Gastroesophageal sphincter (tissue), 4 donors: Measurements from ENCODE around the gene DBH. TPM values are rescaled to one million over a fixed set of nuclear protein-coding genes. Genes with fewer than 3 reads are reported as not detected.

Source experiments
- ATAC-seq: fragments of 150-250 bp; one replicate; pipeline ENCODE4 v1.9.1; 2016; ENCODE audit warnings: mild to moderate bottlenecking, moderate library complexity
- H3K27ac ChIP-seq, 4 donors: fragments of 200-600 bp; sonication (generic) in 3 of 4; 1 replicate in 3 of 4; 2 replicates in 1 of 4; pipeline ENCODE4 v1.5.1; 2016 to 2019
- H3K27me3 ChIP-seq: fragments of 200-600 bp; sonication (generic); one replicate; pipeline ENCODE4 v1.5.1; 2019
- H3K36me3 ChIP-seq, 2 donors: fragments of 200-600 bp; sonication (generic); one replicate each; pipeline ENCODE4 v1.5.1; 2019; ENCODE audit warnings: control low read depth in 1 of 2
- H3K4me1 ChIP-seq, 3 donors: fragments of 200-600 bp; sonication (generic); 1 replicate in 2 of 3; 2 replicates in 1 of 3; pipeline ENCODE4 v1.5.1; 2016 to 2019; ENCODE audit warnings: control low read depth in 2 of 3
- H3K4me3 ChIP-seq, 2 donors: fragments of 200-600 bp; sonication (generic); one replicate each; pipeline ENCODE4 v1.5.1; 2019; ENCODE audit warnings: mild to moderate bottlenecking in 1 of 2, moderate library complexity in 1 of 2
- H3K9me3 ChIP-seq, 3 donors: fragments of 200-600 bp; sonication (generic); one replicate each; pipeline ENCODE4 v1.5.1; 2017 to 2019; ENCODE audit warnings: control low read depth in 2 of 3
- EP300 ChIP-seq: sonication (generic); formaldehyde crosslinking; IDR thresholded peaks from one replicate; pipeline ENCODE4 v1.6.1; 2017; ENCODE audit warnings: antibody characterized with exemption, mild to moderate bottlenecking
- POLR2A ChIP-seq, 2 donors: fragments of 450-650 bp; IDR thresholded peaks; one replicate each; pipeline ENCODE4 v1.6.1; 2017; ENCODE audit warnings: antibody characterized with exemption in 2 of 2, mild to moderate bottlenecking in 2 of 2, moderate library complexity in 1 of 2
- POLR2AphosphoS5 ChIP-seq: sonication (generic); formaldehyde crosslinking; IDR thresholded peaks from one replicate; pipeline ENCODE4 v1.6.1; 2017; ENCODE audit warnings: antibody characterized with exemption
- WGBS, 2 donors: methylation state at CpG; one replicate each; pipeline ENCODE4 v1.1.5; 2018; ENCODE audit warnings: low coverage in 1 of 2; 5-methylcytosine and 5-hydroxymethylcytosine counted together
- total RNA-seq, 4 donors: library from RNA; depleted of rRNA; stranded (reverse); fragments of >200 nt; gene quantifications; one replicate each; pipeline ENCODE4 v1.1.0, GENCODE V29; 2016
- TF ChIP-seq, protein P1 (sequence below), 4 experiments: fragments of 200-600 bp in 2 of 4; fragments of 450-650 bp in 2 of 4; sonication (generic) in 1 of 4; IDR thresholded peaks; one replicate each; pipeline ENCODE4 v1.5.1; 2017 to 2019; ENCODE audit warnings: antibody characterized with exemption in 4 of 4, mild to moderate bottlenecking in 2 of 4, moderate library complexity in 2 of 4

DBH gene
- total RNA-seq, 4 donors from 2014 or later, result not detected

DNA sequence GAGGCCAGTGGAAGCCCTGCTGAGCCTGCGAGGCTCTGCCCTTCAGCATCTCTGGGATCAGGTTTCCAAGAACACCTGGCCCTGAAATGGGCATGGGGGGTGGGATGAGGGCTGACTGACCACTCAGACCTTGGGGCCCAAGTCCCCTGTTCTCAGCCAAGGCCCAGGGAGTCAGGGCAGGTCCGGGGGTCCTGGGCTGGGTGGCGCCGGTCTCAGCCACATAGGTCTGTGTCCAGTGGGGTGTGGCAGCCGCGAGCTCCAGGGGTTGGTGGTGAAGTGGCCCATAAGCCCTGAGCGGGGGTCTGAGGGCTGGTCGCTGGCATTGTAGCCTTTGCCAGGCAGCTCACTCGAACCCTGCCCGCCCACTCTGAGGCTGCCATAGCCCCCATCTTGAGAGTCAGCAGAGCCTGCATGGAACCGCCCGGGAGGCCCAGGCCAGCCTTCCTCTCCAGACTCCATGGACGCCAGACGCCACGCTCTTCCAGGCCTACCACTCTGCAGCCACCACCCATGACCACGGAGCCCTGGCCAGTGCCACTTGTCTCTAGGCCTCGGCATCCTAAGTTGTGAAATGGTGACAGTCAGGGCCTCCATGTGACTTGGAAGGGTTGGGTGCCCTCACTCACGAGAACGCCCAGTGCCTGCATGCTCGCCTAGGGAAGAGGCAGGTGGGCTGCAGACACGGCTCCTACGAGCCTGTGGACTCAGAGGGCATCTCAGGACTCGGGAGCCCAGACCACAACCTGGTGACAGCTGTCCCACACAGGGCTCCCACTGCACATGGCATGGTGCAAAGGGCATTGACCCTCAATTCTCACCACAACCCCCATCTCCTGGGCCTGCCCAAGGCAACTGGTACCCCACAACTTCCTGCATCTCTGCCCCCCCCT lies 6.7 kb upstream of the DBH start:
- TF ChIP-seq POLR2A (IDR thresholded peaks at IDR 0.05), result no peak
- no peak for TF ChIP-seq POLR2AphosphoS5
- TF ChIP-seq, protein P1, sequence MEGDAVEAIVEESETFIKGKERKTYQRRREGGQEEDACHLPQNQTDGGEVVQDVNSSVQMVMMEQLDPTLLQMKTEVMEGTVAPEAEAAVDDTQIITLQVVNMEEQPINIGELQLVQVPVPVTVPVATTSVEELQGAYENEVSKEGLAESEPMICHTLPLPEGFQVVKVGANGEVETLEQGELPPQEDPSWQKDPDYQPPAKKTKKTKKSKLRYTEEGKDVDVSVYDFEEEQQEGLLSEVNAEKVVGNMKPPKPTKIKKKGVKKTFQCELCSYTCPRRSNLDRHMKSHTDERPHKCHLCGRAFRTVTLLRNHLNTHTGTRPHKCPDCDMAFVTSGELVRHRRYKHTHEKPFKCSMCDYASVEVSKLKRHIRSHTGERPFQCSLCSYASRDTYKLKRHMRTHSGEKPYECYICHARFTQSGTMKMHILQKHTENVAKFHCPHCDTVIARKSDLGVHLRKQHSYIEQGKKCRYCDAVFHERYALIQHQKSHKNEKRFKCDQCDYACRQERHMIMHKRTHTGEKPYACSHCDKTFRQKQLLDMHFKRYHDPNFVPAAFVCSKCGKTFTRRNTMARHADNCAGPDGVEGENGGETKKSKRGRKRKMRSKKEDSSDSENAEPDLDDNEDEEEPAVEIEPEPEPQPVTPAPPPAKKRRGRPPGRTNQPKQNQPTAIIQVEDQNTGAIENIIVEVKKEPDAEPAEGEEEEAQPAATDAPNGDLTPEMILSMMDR (IDR thresholded peaks at IDR 0.05), result no peak
- TF ChIP-seq EP300, result no peak
- WGBS, 2 donors, result no CpG with 5 or more reads among the region's 23 CpGs
- ATAC-seq, result no peak

DNA sequence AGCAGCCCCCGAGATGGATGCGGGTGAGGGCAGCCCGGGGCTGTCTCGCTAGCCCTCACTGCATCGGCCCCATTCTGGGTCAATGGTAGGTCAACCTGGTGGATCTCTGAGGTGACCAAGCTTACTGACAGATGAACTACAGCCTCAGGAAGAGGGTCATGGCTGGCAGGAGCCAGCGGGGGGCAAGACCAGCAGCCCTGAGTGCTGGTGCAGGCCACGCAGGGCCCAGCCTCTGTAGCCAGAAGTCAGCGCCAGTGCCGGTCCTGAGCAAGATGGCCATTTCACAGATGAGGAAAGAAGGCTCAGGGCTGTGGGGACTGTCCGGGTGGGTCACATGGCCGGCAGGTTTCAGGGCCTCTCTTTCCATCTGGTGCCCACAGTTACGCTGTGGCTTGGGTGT lies 5.1 kb upstream of the DBH start:
- H3K27me3 ChIP-seq, result peaks cover 66% of the 10 kb centered on the region
- TF ChIP-seq EP300 (no peak), POLR2A (IDR thresholded peaks at IDR 0.05) (no peak), POLR2AphosphoS5 (no peak)
- TF ChIP-seq, protein P1 (IDR thresholded peaks at IDR 0.05), result no peak
- WGBS, 2 donors, result 94% methylated on average over 6 of the region's 12 CpGs; no CpG with 5 or more reads in 1 of the 2 donors
- no peak overlapping the region for H3K4me3 ChIP-seq
- H3K4me1 ChIP-seq, result peaks cover 0 to 6% (median 0%) of the 10 kb centered on the region in 3 donors
- H3K36me3 ChIP-seq, result no peaks in the 10 kb centered on the region
- H3K27ac ChIP-seq, result no peak overlapping the region
- no peak for ATAC-seq
- H3K9me3 ChIP-seq, result peaks cover 0 to 10% (median 0%) of the 10 kb centered on the region in 3 donors

More for the DNA sequence above, 6.7 kb upstream of the DBH start:
- Histone ChIP-seq H3K27ac (no peak overlapping the region), H3K9me3 (peaks cover 0 to 21% (median 0%) of the 10 kb centered on the region in 3 donors), H3K36me3 (no peaks in the 10 kb centered on the region), H3K27me3 (peaks cover 57% of the 10 kb centered on the region), H3K4me1 (peaks cover 0 to 6% (median 0%) of the 10 kb centered on the region in 3 donors), H3K4me3 (no peak overlapping the region)

DNA sequence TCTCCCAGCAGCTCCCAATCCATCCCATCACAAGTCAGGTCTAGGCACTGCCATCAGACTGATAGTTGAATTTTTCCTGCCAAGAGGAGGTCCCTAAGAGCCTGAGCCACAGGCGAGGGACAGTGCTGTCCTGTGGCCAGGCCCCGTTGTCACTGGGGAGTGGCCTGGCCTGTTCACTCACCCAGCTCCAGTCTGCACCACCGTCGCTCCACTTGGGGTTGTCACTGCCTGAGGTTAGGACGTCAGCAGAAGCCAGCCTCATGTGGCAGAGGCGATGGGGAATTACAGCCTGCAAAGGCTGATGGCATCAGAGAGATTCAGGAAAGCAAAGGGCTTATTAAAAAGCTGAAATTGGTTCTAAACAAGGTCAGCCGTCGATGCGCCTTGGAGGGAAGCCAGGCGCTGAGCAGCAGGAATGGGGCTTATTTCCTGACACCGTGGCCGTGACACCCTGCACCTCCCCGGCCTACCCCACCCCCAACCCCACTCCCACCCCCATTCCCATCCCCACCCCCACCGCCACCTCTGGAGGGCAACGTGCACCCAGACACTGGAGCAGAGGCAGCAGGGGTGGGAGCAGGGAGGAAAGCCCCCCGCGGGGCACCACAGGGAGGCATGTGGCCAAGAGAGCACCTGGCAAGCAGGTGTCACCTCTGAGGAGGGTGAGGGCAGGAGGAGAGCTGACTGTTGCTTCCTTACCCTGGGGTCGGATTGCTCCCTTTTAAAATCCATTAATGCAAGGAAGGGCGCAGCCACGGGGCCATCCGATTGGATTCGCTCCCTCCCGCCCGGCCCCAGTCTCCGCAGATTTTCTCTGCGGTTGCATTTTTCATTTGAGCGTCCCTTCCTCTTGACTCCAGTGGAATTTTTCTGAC lies 3.1 kb upstream of the DBH start:
- 55 to 57% methylated on average over 7 to 17 of the region's 27 CpGs for WGBS, 2 donors
- H3K27me3 ChIP-seq, result peaks cover 84% of the 10 kb centered on the region
- no peak for ATAC-seq

DNA sequence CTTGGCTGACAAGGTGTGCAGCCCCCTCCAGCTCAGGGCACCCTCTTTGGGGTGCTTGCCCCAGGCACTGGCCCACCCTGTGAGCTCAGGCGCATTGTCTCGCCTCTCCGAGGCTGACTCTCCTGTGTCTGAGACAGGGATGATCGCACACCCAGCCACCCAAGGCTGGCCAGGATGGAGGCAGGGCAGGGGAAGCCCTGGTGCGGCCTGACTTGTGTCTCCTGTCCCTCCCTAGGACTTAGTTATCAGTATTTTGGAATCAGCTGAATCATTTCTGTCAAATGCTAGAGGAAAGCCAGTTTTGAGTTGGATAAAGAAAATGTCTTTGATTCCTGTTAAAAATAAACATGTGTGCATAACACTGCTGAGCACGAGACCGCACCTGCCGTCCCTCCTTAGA lies 2.5 kb upstream of the DBH start:
- 0 to 52% methylated on average over 2 to 6 of the region's 8 CpGs for WGBS, 2 donors
- H3K27me3 ChIP-seq, result peaks cover 89% of the 10 kb centered on the region
- H3K27ac ChIP-seq, result no peak overlapping the region
- TF ChIP-seq POLR2A (IDR thresholded peaks at IDR 0.05), result no peak
- no peaks in the 10 kb centered on the region for H3K36me3 ChIP-seq
- H3K9me3 ChIP-seq, result no peaks in the 10 kb centered on the region
- no peak for ATAC-seq
- H3K4me1 ChIP-seq, result peaks cover 0 to 6% (median 0%) of the 10 kb centered on the region in 3 donors
- no peak overlapping the region for H3K4me3 ChIP-seq

More for the DNA sequence above, 3.1 kb upstream of the DBH start:
- Histone ChIP-seq H3K36me3 (no peaks in the 10 kb centered on the region), H3K4me1 (peaks cover 0 to 6% (median 0%) of the 10 kb centered on the region in 3 donors), H3K9me3 (no peaks in the 10 kb centered on the region), H3K4me3 (no peak overlapping the region), H3K27ac (no peak overlapping the region)
- TF ChIP-seq EP300, result no peak
- TF ChIP-seq POLR2A (IDR thresholded peaks at IDR 0.05), result no peak
- no peak for TF ChIP-seq POLR2AphosphoS5
- TF ChIP-seq, protein P1 (IDR thresholded peaks at IDR 0.05), result no peak

DNA sequence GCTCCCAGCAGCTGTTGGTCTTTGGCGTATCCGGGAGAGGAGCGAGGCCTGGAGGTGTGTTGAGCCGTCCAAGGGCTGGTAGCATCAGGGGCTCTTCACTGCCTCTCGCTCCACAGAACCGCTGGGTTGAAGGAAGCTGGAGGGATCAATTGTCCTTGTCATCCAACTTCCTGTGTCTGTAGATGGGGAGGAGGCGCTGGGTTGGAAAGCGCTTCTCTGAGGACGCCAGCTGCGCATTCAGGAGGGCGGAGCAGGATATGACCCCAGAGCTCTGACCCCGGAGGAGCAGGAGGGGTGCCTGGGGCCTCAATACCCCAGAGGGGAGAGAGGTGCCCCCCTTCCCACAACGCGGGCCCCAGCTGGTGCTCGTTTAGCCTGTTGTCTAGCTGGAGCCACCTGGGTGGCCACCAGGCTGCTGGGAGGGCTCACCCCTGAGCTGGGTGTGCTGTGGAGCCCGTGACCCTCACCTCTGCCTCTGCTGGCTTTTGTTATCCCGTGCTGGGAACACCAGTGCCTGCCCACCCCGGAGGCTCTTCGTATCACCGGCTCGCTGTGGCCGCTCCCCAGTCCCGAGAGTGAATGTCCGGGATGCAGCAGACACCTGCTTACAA lies 2.0 kb upstream of the DBH start:
- Histone ChIP-seq H3K9me3 (no peaks in the 10 kb centered on the region), H3K36me3 (no peaks in the 10 kb centered on the region), H3K4me3 (no peak overlapping the region), H3K27me3 (peaks cover 89% of the 10 kb centered on the region), H3K27ac (no peak overlapping the region), H3K4me1 (peaks cover 0 to 6% (median 0%) of the 10 kb centered on the region in 3 donors)
- TF ChIP-seq POLR2A (IDR thresholded peaks at IDR 0.05), result no peak
- no peak for TF ChIP-seq EP300
- TF ChIP-seq, protein P1 (IDR thresholded peaks at IDR 0.05), result no peak
- TF ChIP-seq POLR2AphosphoS5, result no peak
- ATAC-seq, result no peak
- 13% methylated on average over 6 of the region's 24 CpGs; no CpG with 5 or more reads in 1 of the 2 donors for WGBS, 2 donors
